Measurements from ENCODE around the gene SYNC. TPM values are rescaled to one million over a fixed set of nuclear protein-coding genes. Genes with fewer than 3 reads are reported as not detected.

Gene SYNC
- total and polyA plus RNA-seq, 2 of the 8 experiments (the other 6 are each of a cell fraction or from before 2014, with no cell fraction given), result 0.06 to 0.17 TPM

DNA sequence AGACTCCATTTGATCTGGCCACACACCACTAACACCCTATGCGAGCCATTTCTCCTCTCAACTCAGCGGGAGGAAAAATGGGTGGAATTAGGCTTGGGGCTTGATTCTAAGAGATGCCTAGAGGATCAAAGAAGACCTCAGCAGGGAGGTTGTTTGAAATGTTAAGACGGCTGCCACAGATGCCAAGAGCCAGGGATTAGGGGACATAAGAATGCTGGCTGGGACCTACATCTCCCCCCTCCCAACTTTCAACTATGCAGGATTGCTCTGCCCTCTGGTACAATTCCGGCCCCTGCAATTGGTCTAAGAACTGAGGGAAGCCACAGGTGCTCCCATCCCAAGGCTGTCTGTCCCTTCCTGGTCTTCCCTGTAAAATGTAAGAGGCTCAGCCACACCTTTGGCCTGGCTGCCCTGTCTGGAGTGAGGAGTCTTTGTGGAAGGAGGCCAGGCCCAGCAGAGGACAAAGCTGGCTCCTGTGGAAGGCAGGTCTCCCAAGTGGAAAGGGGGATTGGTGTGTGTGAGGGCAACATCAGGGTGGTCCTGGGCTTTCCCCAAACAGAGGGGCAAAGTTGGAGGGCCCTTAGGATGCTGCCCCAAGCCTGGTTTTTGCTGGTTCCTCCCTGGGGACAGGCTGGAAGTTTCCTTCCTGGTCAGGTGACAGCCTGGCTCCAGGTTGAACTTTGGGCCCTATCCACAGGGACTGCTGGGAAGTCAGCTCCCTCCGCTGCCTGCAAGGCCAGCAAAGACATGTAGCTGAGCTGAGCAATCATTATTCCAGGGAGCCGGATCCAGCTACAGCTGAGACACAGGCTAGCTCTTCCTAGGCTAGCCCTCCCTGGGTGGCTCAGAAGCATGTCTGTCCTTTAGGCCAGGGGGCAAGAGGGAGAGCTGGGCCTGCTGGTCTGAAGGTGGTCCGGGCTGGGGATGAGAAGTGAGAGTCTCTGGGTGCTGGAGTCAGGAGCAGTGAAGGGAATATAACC is 34.5 kb upstream of the SYNC start (continued):
- no peak for TF ChIP-seq SIX5 (IDR thresholded peaks at IDR 0.05; ENCODE audit: low read depth, low read length)
- TF ChIP-seq E2F6 (IDR thresholded peaks at IDR 0.05), result no peak
- no peak for TF ChIP-seq FOSL1 (IDR thresholded peaks at IDR 0.05; ENCODE audit: insufficient read depth, low read depth, low read length)
- TF ChIP-seq, protein P1, sequence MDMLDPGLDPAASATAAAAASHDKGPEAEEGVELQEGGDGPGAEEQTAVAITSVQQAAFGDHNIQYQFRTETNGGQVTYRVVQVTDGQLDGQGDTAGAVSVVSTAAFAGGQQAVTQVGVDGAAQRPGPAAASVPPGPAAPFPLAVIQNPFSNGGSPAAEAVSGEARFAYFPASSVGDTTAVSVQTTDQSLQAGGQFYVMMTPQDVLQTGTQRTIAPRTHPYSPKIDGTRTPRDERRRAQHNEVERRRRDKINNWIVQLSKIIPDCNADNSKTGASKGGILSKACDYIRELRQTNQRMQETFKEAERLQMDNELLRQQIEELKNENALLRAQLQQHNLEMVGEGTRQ (IDR thresholded peaks at IDR 0.05; ENCODE audit: low read length), result no peak
- TF ChIP-seq PHF8 (conservative IDR thresholded peaks at IDR 0.05; ENCODE audit: low read depth, low read length), result no peak
- TF ChIP-seq MAFK (IDR thresholded peaks at IDR 0.05; ENCODE audit: low read depth, low read length), result no peak
- TF ChIP-seq POLR2A (IDR thresholded peaks at IDR 0.05; ENCODE audit: control extremely low read depth in 1 of 2, low read depth in 2 of 2, low read length in 2 of 2), result no peak
- TF ChIP-seq EGR1 (IDR thresholded peaks at IDR 0.05; ENCODE audit: borderline replicate concordance, low read depth, low read length), result no peak
- no peak for TF ChIP-seq RBBP5 (IDR thresholded peaks at IDR 0.05; ENCODE audit: borderline replicate concordance, low read depth, low read length)
- TF ChIP-seq KDM5A (IDR thresholded peaks at IDR 0.05; ENCODE audit: low read length), result no peak
- no peak for TF ChIP-seq BACH1 (IDR thresholded peaks at IDR 0.05; ENCODE audit: low read length)
- TF ChIP-seq CBX8 (IDR thresholded peaks at IDR 0.05; ENCODE audit: borderline replicate concordance, low read depth, low read length), result no peak
- no peak for TF ChIP-seq CBX5 (IDR thresholded peaks at IDR 0.05; ENCODE audit: low read depth, low read length)
- TF ChIP-seq RFX5 (IDR thresholded peaks at IDR 0.05; ENCODE audit: borderline replicate concordance, low read depth, low read length), result no peak; the same call in 1 of the 2 replicates
- TF ChIP-seq SIRT6 (IDR thresholded peaks at IDR 0.05; ENCODE audit: low read length), result no peak
- no peak for TF ChIP-seq RXRA (IDR thresholded peaks at IDR 0.05; ENCODE audit: insufficient read depth, low read depth, low read length)
- TF ChIP-seq YY1 (IDR thresholded peaks at IDR 0.05; ENCODE audit: low read depth, low read length), result peak; percentile 81; the same call in 1 of the 2 replicates
- TF ChIP-seq SRF (IDR thresholded peaks at IDR 0.05; ENCODE audit: low read depth, low read length), result no peak
- TF ChIP-seq TAF7 (optimal IDR thresholded peaks at IDR 0.05; ENCODE audit: borderline replicate concordance, low read depth, low read length), result no peak
- no peak for TF ChIP-seq KDM4A (IDR thresholded peaks at IDR 0.05; ENCODE audit: low read depth, low read length, severe bottlenecking)
- TF ChIP-seq RNF2 (IDR thresholded peaks at IDR 0.05; ENCODE audit: borderline replicate concordance, low read depth, low read length, missing control alignments, poor library complexity, severe bottlenecking), result no peak
- TF ChIP-seq NANOG (IDR thresholded peaks at IDR 0.05; ENCODE audit: insufficient read depth, low read depth, low read length, poor library complexity, severe bottlenecking), result peak; percentile 83
